GM12892 (cell line): ENCODE results near the gene TGFB2.

Experiments
- DNase-seq: peaks from one replicate; pipeline ENCODE4 v3.0.0; 2011; ENCODE audit not compliant: insufficient read length
- FAIRE-seq: peaks from 2 replicates; lab custom pipeline; 2011; peaks lifted over from hg19 to GRCh38; lab: Jason Lieb, UNC
- POLR2A ChIP-seq: IDR thresholded peaks from 2 replicates; pipeline ENCODE4 v1.6.1; 2011; ENCODE audit warnings: low read depth, low read length, control low read depth
- POLR2AphosphoS5 ChIP-seq: IDR thresholded peaks from 2 replicates; pipeline ENCODE4 v1.6.1; 2011; ENCODE audit warnings: low read depth, low read length, control low read depth
- TAF1 ChIP-seq: IDR thresholded peaks from 2 replicates; pipeline ENCODE4 v1.6.1; 2011; ENCODE audit warnings: low read depth, mild to moderate bottlenecking, control low read depth, low read length, borderline replicate concordance

The TGFB2 gene

GRCh38 chr1:218436346-218436745, 91.2 kb downstream of the TGFB2 start:
- DNase-seq (no peak), FAIRE-seq (no peak)
- TF ChIP-seq POLR2A, result no peak
- TF ChIP-seq TAF1, result no peak
- TF ChIP-seq POLR2AphosphoS5, result no peak

GRCh38 chr1:218436997-218437396, 91.9 kb downstream of the TGFB2 start:
- FAIRE-seq (no peak), DNase-seq (no peak)
- TF ChIP-seq TAF1, result no peak
- TF ChIP-seq POLR2AphosphoS5, result no peak
- no peak for TF ChIP-seq POLR2A

DNA sequence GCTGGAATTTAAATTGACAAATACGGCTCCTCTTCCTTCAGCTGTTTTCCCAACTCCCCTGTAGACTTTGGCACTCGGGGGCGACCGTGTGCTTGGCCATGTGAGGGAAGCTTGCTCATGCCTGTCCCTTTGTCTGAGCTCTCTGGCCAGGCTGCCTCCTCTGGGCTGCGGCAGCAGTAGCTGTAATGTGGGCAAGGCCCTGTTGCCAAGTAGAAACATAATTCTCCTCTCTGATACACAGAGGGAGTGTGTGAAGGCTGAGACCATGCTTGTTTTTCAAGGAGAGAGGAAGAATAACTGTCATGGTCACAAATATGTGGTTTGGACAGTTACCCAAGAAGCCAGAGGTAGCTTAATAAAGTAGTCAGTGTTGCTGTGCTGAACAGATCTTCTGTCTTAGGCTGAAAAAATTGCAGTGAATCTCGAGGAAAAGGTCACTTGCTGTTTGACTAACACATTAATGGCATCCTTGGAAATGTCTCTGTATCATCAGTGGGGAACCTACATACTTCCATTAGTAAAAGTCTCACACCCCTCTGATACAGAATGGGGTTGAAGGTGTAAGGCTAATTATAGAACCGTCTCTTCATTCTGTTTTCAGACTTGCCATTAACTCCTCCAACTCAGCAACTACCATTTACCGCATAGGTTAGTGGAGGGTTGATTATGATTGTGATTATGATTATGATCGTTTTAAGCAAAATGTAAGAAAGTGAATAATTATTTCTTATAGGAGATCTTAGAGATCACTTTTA, 94.6 kb downstream of the TGFB2 start:
- FAIRE-seq, result no peak
- no peak for DNase-seq
- no peak for TF ChIP-seq POLR2AphosphoS5

- no peak for DNase-seq
- no peak for FAIRE-seq
- no peak for TF ChIP-seq POLR2AphosphoS5
- TF ChIP-seq TAF1, result no peak
- no peak for TF ChIP-seq POLR2A
Measured at GRCh38 chr1:218443255-218443654, 98.1 kb downstream of the TGFB2 start.

GRCh38 chr1:218444173-218444572, 99.0 kb downstream of the TGFB2 start:
- TF ChIP-seq TAF1 (no peak), POLR2A (no peak), POLR2AphosphoS5 (no peak)
- FAIRE-seq (no peak), DNase-seq (no peak)

DNA sequence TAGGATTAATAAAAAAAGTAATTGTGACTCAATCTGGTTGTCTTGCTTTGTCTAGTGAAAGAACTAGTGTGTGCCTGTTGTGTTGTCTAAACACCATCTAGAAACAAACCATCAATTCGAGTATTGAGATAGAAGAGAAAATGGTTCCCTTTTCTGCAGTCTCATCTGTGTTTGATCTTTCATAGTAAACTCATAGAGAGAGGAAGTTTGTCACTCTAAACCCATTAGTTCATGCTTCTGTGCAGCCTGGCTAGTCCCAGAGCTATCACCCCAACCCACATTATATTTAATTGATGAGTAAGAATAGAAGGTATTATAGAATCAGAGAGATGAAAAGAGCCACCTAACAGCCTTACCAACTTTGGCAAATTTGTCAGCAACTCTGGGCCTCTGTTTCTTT, 99.5 kb downstream of the TGFB2 start:
- no peak for DNase-seq
- no peak for FAIRE-seq
- TF ChIP-seq TAF1, result no peak

GRCh38 chr1:218447010-218447689, 102.0 kb downstream of the TGFB2 start:
- FAIRE-seq (no peak), DNase-seq (no peak)
- TF ChIP-seq POLR2A, result no peak
- no peak for TF ChIP-seq POLR2AphosphoS5
- no peak for TF ChIP-seq TAF1

DNA sequence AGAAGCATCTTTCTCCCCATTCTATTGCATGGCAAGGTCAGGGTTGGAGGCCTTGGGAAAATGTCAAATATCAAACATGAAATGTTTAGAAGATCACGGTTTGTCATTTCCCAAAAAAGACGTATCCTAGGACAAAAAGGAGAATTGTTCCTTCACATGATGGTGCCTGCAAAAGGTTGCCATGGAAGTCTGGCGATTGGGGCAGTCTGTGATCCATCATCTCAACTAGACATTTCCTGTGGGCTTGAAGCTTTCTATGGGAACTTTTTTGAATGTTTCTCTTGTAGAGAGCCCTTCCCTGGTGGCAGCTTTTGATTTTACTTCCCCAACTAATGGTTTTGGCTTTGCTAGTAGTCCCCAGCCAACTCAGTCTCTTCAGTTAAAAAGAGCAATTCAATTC, 106.3 kb downstream of the TGFB2 start:
- TF ChIP-seq TAF1 (no peak), POLR2AphosphoS5 (no peak), POLR2A (no peak)
- FAIRE-seq (no peak), DNase-seq (no peak)

- DNase-seq, result no peak
- TF ChIP-seq TAF1, result no peak
- TF ChIP-seq POLR2A, result no peak
- TF ChIP-seq POLR2AphosphoS5, result no peak
- FAIRE-seq, result no peak
Measured at GRCh38 chr1:218454700-218455282, 109.7 kb downstream of the TGFB2 start.

DNA sequence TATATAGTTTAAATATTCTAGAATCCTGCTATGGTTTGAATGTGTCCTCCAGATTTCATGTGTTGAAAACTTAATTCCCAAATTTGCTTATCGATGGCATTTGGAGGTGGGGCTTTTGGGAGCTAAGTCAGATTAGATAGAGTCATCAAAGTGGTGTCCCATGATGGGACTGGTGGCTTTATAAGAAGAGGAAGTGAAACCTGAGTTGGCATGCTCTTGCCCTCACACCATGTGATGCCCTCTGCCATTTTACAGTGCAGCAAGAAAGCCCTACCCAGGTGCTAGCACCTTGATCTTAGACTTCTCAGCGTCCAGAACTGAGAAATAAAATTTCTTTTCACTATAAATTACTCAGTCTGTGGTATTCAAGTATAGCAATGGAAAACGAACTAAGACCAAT, 111.3 kb downstream of the TGFB2 start:
- no peak for DNase-seq
- TF ChIP-seq POLR2A (no peak), POLR2AphosphoS5 (no peak), TAF1 (no peak)
- FAIRE-seq, result no peak

GRCh38 chr1:218459450-218459849, 114.3 kb downstream of the TGFB2 start:
- no peak for DNase-seq
- FAIRE-seq, result no peak
- no peak for TF ChIP-seq TAF1
- no peak for TF ChIP-seq POLR2AphosphoS5
- no peak for TF ChIP-seq POLR2A

DNA sequence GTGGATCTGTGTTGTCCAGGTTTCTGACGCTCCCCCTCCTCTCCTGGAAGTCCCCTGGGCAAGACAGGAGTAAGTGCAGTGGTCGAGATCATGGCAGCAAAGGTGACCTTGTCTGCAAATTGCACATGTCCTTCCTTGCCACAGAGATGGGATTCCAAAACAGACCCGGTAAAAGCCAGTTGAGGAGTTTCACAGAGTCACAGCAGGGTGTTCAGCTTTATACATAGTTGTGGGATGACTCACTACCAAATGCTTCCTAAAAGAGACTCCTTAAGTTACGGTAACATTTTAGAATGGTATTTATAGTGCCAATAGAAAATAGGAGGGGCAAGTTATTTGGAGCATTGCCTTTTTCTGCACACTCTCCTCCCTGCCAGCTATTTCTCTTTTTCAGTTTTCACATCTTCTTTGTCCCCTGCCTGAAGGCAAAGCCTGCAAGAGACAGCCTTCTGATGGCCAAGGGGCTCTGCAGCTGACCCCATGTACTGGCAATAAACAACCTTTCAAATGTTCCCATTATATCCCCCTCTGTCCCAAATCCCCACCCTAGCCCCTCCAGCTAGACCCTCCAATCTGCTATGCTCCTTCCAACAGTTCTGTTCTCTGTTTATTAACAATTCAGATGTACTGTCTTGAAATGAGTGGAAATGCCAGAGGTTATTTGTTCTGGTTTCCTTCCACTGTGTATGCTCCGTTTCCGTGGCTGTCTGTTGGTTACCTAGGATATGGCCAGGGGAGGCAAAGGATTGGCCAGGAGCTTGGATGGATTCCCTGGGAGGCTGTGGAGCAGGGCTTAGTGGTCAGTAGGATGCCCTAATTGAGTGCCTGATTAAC, 115.0 kb downstream of the TGFB2 start:
- FAIRE-seq (no peak), DNase-seq (no peak)
- TF ChIP-seq TAF1, result no peak
- no peak for TF ChIP-seq POLR2A
- no peak for TF ChIP-seq POLR2AphosphoS5
